ENCODE results near the gene PASK.

Gene PASK

GRCh38 chr2:241142063-241142462 is 7.2 kb downstream of the PASK start:
- no peaks in the 10 kb centered on the region for H3K27me3 ChIP-seq (ENCODE audit: low read depth, low read length)
- H3K4me3 ChIP-seq (ENCODE audit: low read depth in 1 of 2, low read length in 2 of 2), result no peak overlapping the region
- H3K36me3 ChIP-seq (ENCODE audit: control insufficient read depth in 1 of 2, insufficient read depth in 2 of 2, low read length in 2 of 2), result peaks cover 0 to 14% of the 10 kb centered on the region in 2 donors
- H3K27ac ChIP-seq (ENCODE audit: low read length), result no peak overlapping the region
- no peaks in the 10 kb centered on the region for H3K4me1 ChIP-seq (ENCODE audit: control insufficient read depth in 1 of 2, insufficient read depth in 2 of 2, low read length in 2 of 2)
- no peaks in the 10 kb centered on the region for H3K9me3 ChIP-seq (ENCODE audit: control insufficient read depth in 1 of 2, low read length in 2 of 2)

GRCh38 chr2:241141214-241141770 is 8.0 kb downstream of the PASK start:
- H3K4me1 ChIP-seq (ENCODE audit: control insufficient read depth in 1 of 2, insufficient read depth in 2 of 2, low read length in 2 of 2), result no peaks in the 10 kb centered on the region
- H3K9me3 ChIP-seq (ENCODE audit: control insufficient read depth in 1 of 2, low read length in 2 of 2), result no peaks in the 10 kb centered on the region
- no peak overlapping the region for H3K27ac ChIP-seq (ENCODE audit: low read length)
- H3K4me3 ChIP-seq (ENCODE audit: low read depth in 1 of 2, low read length in 2 of 2), result no peak overlapping the region
- peaks cover 0 to 14% of the 10 kb centered on the region in 2 donors for H3K36me3 ChIP-seq (ENCODE audit: control insufficient read depth in 1 of 2, insufficient read depth in 2 of 2, low read length in 2 of 2)
- no peaks in the 10 kb centered on the region for H3K27me3 ChIP-seq (ENCODE audit: low read depth, low read length)

- no peak overlapping the region for H3K27ac ChIP-seq (ENCODE audit: low read length)
- H3K36me3 ChIP-seq (ENCODE audit: control insufficient read depth in 1 of 2, insufficient read depth in 2 of 2, low read length in 2 of 2), result peaks cover 0 to 14% of the 10 kb centered on the region in 2 donors
- no peaks in the 10 kb centered on the region for H3K4me1 ChIP-seq (ENCODE audit: control insufficient read depth in 1 of 2, insufficient read depth in 2 of 2, low read length in 2 of 2)
- H3K4me3 ChIP-seq (ENCODE audit: low read depth in 1 of 2, low read length in 2 of 2), result no peak overlapping the region
- H3K9me3 ChIP-seq (ENCODE audit: control insufficient read depth in 1 of 2, low read length in 2 of 2), result no peaks in the 10 kb centered on the region
- H3K27me3 ChIP-seq (ENCODE audit: low read depth, low read length), result no peaks in the 10 kb centered on the region
Measured at GRCh38 chr2:241140445-241140840, 8.8 kb downstream of the PASK start.

GRCh38 chr2:241139531-241140444 is 9.5 kb downstream of the PASK start:
- Histone ChIP-seq H3K27ac (ENCODE audit: low read length) (no peak overlapping the region), H3K4me3 (ENCODE audit: low read depth in 1 of 2, low read length in 2 of 2) (no peak overlapping the region), H3K27me3 (ENCODE audit: low read depth, low read length) (no peaks in the 10 kb centered on the region), H3K4me1 (ENCODE audit: control insufficient read depth in 1 of 2, insufficient read depth in 2 of 2, low read length in 2 of 2) (no peaks in the 10 kb centered on the region), H3K36me3 (ENCODE audit: control insufficient read depth in 1 of 2, insufficient read depth in 2 of 2, low read length in 2 of 2) (peaks cover 0 to 14% of the 10 kb centered on the region in 2 donors), H3K9me3 (ENCODE audit: control insufficient read depth in 1 of 2, low read length in 2 of 2) (no peaks in the 10 kb centered on the region)

- H3K36me3 ChIP-seq (ENCODE audit: control insufficient read depth in 1 of 2, insufficient read depth in 2 of 2, low read length in 2 of 2), result peaks cover 0 to 14% of the 10 kb centered on the region in 2 donors
- H3K4me1 ChIP-seq (ENCODE audit: control insufficient read depth in 1 of 2, insufficient read depth in 2 of 2, low read length in 2 of 2), result no peaks in the 10 kb centered on the region
Measured at GRCh38 chr2:241138471-241138870, 10.8 kb downstream of the PASK start.

GRCh38 chr2:241137276-241138190 is 11.7 kb downstream of the PASK start:
- H3K36me3 ChIP-seq (ENCODE audit: control insufficient read depth in 1 of 2, insufficient read depth in 2 of 2, low read length in 2 of 2), result peaks cover 0 to 13% of the 10 kb centered on the region in 2 donors

More at GRCh38 chr2:241138471-241138870, 10.8 kb downstream of the PASK start:
- Histone ChIP-seq H3K27me3 (ENCODE audit: low read depth, low read length) (no peaks in the 10 kb centered on the region), H3K27ac (ENCODE audit: low read length) (no peak overlapping the region), H3K4me3 (ENCODE audit: low read depth in 1 of 2, low read length in 2 of 2) (no peak overlapping the region), H3K9me3 (ENCODE audit: control insufficient read depth in 1 of 2, low read length in 2 of 2) (no peaks in the 10 kb centered on the region)

GRCh38 chr2:241136661-241137260 is 12.5 kb downstream of the PASK start:
- H3K27me3 ChIP-seq (ENCODE audit: low read depth, low read length), result no peaks in the 10 kb centered on the region
- H3K27ac ChIP-seq (ENCODE audit: low read length), result no peak overlapping the region
- no peak overlapping the region for H3K4me3 ChIP-seq (ENCODE audit: low read depth in 1 of 2, low read length in 2 of 2)
- no peaks in the 10 kb centered on the region for H3K9me3 ChIP-seq (ENCODE audit: control insufficient read depth in 1 of 2, low read length in 2 of 2)
- peaks cover 0 to 9% of the 10 kb centered on the region in 2 donors for H3K36me3 ChIP-seq (ENCODE audit: control insufficient read depth in 1 of 2, insufficient read depth in 2 of 2, low read length in 2 of 2)
- H3K4me1 ChIP-seq (ENCODE audit: control insufficient read depth in 1 of 2, insufficient read depth in 2 of 2, low read length in 2 of 2), result no peaks in the 10 kb centered on the region

More at GRCh38 chr2:241137276-241138190, 11.7 kb downstream of the PASK start:
- H3K9me3 ChIP-seq (ENCODE audit: control insufficient read depth in 1 of 2, low read length in 2 of 2), result no peaks in the 10 kb centered on the region
- H3K4me3 ChIP-seq (ENCODE audit: low read depth in 1 of 2, low read length in 2 of 2), result no peak overlapping the region
- no peaks in the 10 kb centered on the region for H3K4me1 ChIP-seq (ENCODE audit: control insufficient read depth in 1 of 2, insufficient read depth in 2 of 2, low read length in 2 of 2)
- no peaks in the 10 kb centered on the region for H3K27me3 ChIP-seq (ENCODE audit: low read depth, low read length)
- no peak overlapping the region for H3K27ac ChIP-seq (ENCODE audit: low read length)

- H3K9me3 ChIP-seq (ENCODE audit: control insufficient read depth in 1 of 2, low read length in 2 of 2), result no peaks in the 10 kb centered on the region
- peaks cover 0 to 9% of the 10 kb centered on the region in 2 donors for H3K36me3 ChIP-seq (ENCODE audit: control insufficient read depth in 1 of 2, insufficient read depth in 2 of 2, low read length in 2 of 2)
- H3K27me3 ChIP-seq (ENCODE audit: low read depth, low read length), result no peaks in the 10 kb centered on the region
- no peaks in the 10 kb centered on the region for H3K4me1 ChIP-seq (ENCODE audit: control insufficient read depth in 1 of 2, insufficient read depth in 2 of 2, low read length in 2 of 2)
- no peak overlapping the region for H3K27ac ChIP-seq (ENCODE audit: low read length)
- H3K4me3 ChIP-seq (ENCODE audit: low read depth in 1 of 2, low read length in 2 of 2), result no peak overlapping the region
Measured at GRCh38 chr2:241136191-241136590, 13.1 kb downstream of the PASK start.

GRCh38 chr2:241135737-241136136 is 13.5 kb downstream of the PASK start:
- Histone ChIP-seq H3K27ac (ENCODE audit: low read length) (no peak overlapping the region), H3K9me3 (ENCODE audit: control insufficient read depth in 1 of 2, low read length in 2 of 2) (no peaks in the 10 kb centered on the region), H3K27me3 (ENCODE audit: low read depth, low read length) (no peaks in the 10 kb centered on the region), H3K4me1 (ENCODE audit: control insufficient read depth in 1 of 2, insufficient read depth in 2 of 2, low read length in 2 of 2) (no peaks in the 10 kb centered on the region), H3K36me3 (ENCODE audit: control insufficient read depth in 1 of 2, insufficient read depth in 2 of 2, low read length in 2 of 2) (peaks cover 0 to 9% of the 10 kb centered on the region in 2 donors), H3K4me3 (ENCODE audit: low read depth in 1 of 2, low read length in 2 of 2) (no peak overlapping the region)

- H3K36me3 ChIP-seq (ENCODE audit: control insufficient read depth in 1 of 2, insufficient read depth in 2 of 2, low read length in 2 of 2), result peaks cover 0 to 9% of the 10 kb centered on the region in 2 donors
- H3K4me3 ChIP-seq (ENCODE audit: low read depth in 1 of 2, low read length in 2 of 2), result no peak overlapping the region
- H3K27ac ChIP-seq (ENCODE audit: low read length), result no peak overlapping the region
- H3K9me3 ChIP-seq (ENCODE audit: control insufficient read depth in 1 of 2, low read length in 2 of 2), result no peaks in the 10 kb centered on the region
- H3K27me3 ChIP-seq (ENCODE audit: low read depth, low read length), result no peaks in the 10 kb centered on the region
- no peaks in the 10 kb centered on the region for H3K4me1 ChIP-seq (ENCODE audit: control insufficient read depth in 1 of 2, insufficient read depth in 2 of 2, low read length in 2 of 2)
Measured at GRCh38 chr2:241134711-241135110, 14.6 kb downstream of the PASK start.

All from muscle layer of duodenum (tissue), 2 donors.